A673 (cell line): ENCODE measurements around the gene TERT. TPM values are rescaled to one million over a fixed set of nuclear protein-coding genes. Genes with fewer than 3 reads are reported as not detected.

Experiments
- BruUV-seq: library from RNA; stranded (reverse); fragments of 400-500 nt; replicated peaks from 2 replicates; lab custom pipeline; 2021; lab: Mats Ljungman, UMichigan
- CTCF ChIA-PET: fragments of 300-600 bp; sonication (Branson Sonifier 250); formaldehyde crosslinking; loops from one replicate; lab custom pipeline; 2022; ENCODE audit warnings: antibody characterized with exemption; lab: Charles Lee
- POLR2A ChIA-PET: fragments of 300-600 bp; sonication (Branson Sonifier 250); formaldehyde crosslinking; loops from one replicate; lab custom pipeline; 2022; ENCODE audit warnings: antibody characterized with exemption; ENCODE audit not compliant: low non-redundant PET; lab: Charles Lee
- DNase-seq: peaks from one replicate; pipeline ENCODE4 v3.0.0-alpha.2; 2015; ENCODE audit warnings: low spot score
- H3K27ac ChIP-seq: fragments of 200-600 bp; sonication (generic); 2 replicates; pipeline ENCODE4 v1.5.1; 2016; ENCODE audit warnings: mixed run types, low read depth, mild to moderate bottlenecking, mixed read lengths, antibody characterized with exemption, low read length; ENCODE audit not compliant: poor library complexity, severe bottlenecking
- H3K27me3 ChIP-seq: fragments of 200-600 bp; sonication (generic); replicated peaks from 2 replicates; pipeline ENCODE4 v1.6.1; 2017; ENCODE audit warnings: mixed run types, low read depth, mild to moderate bottlenecking, mixed read lengths, antibody characterized with exemption, low read length; ENCODE audit not compliant: insufficient read depth, poor library complexity
- H3K36me3 ChIP-seq: fragments of 200-600 bp; sonication (generic); 2 replicates; pipeline ENCODE4 v1.6.1; 2016; ENCODE audit warnings: mixed run types, mild to moderate bottlenecking, mixed read lengths, antibody characterized with exemption, low read length; ENCODE audit not compliant: insufficient read depth, poor library complexity, severe bottlenecking
- H3K4me1 ChIP-seq: fragments of 200-600 bp; sonication (generic); 2 replicates; pipeline ENCODE4 v1.6.1; 2017; ENCODE audit warnings: mixed run types, mild to moderate bottlenecking, mixed read lengths, antibody characterized with exemption, low read length; ENCODE audit not compliant: insufficient read depth, poor library complexity, severe bottlenecking
- H3K4me3 ChIP-seq: fragments of 200-600 bp; sonication (generic); 2 replicates; pipeline ENCODE4 v1.5.1; 2016; ENCODE audit warnings: low read depth, mixed run types, mild to moderate bottlenecking, mixed read lengths, low read length; ENCODE audit not compliant: poor library complexity, severe bottlenecking
- H3K9me3 ChIP-seq: fragments of 200-600 bp; sonication (generic); 2 replicates; pipeline ENCODE4 v1.6.1; 2016; ENCODE audit warnings: mixed run types, low read depth, mild to moderate bottlenecking, mixed read lengths, antibody characterized with exemption, low read length; ENCODE audit not compliant: poor library complexity, severe bottlenecking
- CTCF ChIP-seq: fragments of 300-800, 200-600 bp; sonication (generic); conservative IDR thresholded peaks from 2 replicates; pipeline ENCODE4 v1.5.1; 2017; ENCODE audit warnings: low read depth, mild to moderate bottlenecking, antibody characterized with exemption, low read length, moderate library complexity, mixed read lengths
- EZH2 ChIP-seq: fragments of 200-600 bp; sonication (generic); IDR thresholded peaks from 2 replicates; pipeline ENCODE4 v1.6.1; 2017; ENCODE audit warnings: borderline replicate concordance, low read depth, mild to moderate bottlenecking, mixed read lengths, antibody characterized with exemption, low read length; ENCODE audit not compliant: poor library complexity, severe bottlenecking
- intact Hi-C: fragments of 100-400 bp; cut with micrococcal nuclease; formaldehyde crosslinking; loops from one replicate; pipeline ENCODE4 v1.10.0; 2022; ENCODE audit not compliant: unreplicated experiment
- total RNA-seq: library from RNA; stranded (reverse); gene quantifications from 2 replicates; pipeline ENCODE4 v1.2.3, GENCODE V29; 2021

Gene TERT
- total RNA-seq, 1 experiment from 2014 or later, result 14.2 TPM

DNA sequence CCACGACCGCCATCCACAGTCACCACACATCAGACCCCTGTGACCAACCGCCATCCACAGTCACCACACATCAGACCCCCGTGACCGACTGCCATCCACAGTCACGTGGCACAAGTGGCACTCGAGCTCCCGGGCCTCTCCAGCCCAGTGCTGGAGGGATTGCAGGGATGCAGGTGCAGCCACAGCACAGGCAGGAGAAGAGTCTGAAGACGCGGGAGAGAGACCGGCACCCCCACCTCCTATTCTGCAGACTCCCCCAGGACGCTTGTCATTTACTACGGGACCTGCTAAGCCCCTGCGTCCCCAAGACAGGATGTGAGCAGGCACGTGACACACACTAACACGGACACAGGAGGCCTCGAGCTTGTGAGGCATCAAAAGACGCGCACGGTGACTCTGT, 21.1 kb downstream of the TERT start:
- no peaks in the 10 kb centered on the region for H3K36me3 ChIP-seq
- BruUV-seq, result no TSS peak
- H3K9me3 ChIP-seq, result no peaks in the 10 kb centered on the region
- intact Hi-C loops, result no loop called here
- ChIA-PET POLR2A (no interaction called here), CTCF (no interaction called here)
- H3K4me3 ChIP-seq, result no peak overlapping the region
- no peak for DNase-seq
- TF ChIP-seq EZH2 (no peak), CTCF (no peak)
- H3K27me3 ChIP-seq, result no peaks in the 10 kb centered on the region
- no peaks in the 10 kb centered on the region for H3K4me1 ChIP-seq
- H3K27ac ChIP-seq, result no peak overlapping the region

DNA sequence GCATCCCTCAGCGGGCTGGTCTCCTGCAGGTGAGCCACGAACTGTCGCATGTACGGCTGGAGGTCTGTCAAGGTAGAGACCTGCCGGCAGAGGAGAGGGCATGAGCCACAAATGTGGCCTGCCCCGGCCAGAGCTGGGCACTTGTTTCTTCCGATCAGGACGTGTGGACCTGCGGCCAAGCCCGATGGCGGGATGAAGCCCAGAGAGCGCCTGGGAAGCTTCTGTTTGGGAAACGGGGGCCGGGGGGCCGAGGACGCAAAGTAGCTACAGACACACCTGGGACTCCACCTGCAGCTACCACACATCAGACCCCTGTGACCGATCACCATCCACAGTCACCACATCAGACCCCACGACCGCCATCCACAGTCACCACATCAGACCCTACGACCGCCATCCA, 22.7 kb downstream of the TERT start:
- no peaks in the 10 kb centered on the region for H3K27me3 ChIP-seq
- intact Hi-C loops, result no loop called here
- H3K4me3 ChIP-seq, result no peak overlapping the region
- no peaks in the 10 kb centered on the region for H3K9me3 ChIP-seq
- POLR2A ChIA-PET, result no interaction called here
- DNase-seq, result no peak
- TF ChIP-seq EZH2 (no peak), CTCF (no peak)
- no TSS peak for BruUV-seq
- H3K36me3 ChIP-seq, result no peaks in the 10 kb centered on the region
- no peak overlapping the region for H3K27ac ChIP-seq
- CTCF ChIA-PET, result no interaction called here
- no peaks in the 10 kb centered on the region for H3K4me1 ChIP-seq

DNA sequence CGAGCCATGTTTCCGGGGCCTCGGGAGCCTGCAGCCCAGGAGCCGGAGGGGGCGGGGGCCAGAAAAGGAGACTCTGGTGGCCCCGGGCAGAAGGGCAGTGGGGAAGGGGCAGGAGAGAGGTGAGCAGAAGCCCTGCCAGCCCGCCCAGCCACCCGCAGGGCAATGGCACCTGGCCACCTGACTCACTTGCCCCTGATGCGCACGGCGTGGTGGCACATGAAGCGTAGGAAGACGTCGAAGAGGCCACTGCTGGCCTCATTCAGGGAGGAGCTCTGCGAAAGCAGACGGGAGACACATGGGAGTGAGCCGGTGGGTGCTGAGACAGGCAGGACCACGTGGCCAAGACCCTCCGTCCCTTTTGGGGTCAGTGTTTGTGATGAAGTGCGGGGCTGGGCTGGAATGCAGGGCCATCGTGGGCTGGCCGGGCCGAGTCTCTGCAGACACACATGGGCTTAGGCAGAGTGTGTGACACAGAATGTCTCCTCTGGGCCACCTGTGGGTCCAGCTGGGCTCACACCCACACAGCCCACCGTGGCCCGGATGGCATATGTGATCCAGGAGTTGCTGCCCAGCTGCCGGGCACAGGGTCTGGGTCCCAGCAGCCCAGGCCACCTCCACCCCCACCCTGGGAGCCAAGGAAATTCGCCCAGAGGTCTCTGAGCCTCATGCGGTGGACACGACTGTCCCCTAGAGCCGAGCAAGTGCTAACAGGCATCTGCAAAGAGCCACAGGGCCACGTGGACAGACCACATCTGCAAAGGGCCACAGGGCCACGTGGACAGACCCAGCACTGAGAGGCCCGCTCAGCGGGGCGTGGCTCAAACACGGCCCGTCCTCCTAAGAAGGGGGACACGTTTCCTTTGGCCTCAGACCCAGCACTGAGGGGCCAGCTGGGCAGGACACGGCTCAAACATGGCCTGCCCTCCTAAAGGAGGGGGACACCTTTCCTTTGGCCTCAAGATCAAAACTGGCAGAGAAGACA, 23.6 kb downstream of the TERT start:
- Histone ChIP-seq H3K9me3 (no peaks in the 10 kb centered on the region), H3K36me3 (no peaks in the 10 kb centered on the region), H3K27ac (no peak overlapping the region), H3K27me3 (no peaks in the 10 kb centered on the region), H3K4me3 (no peak overlapping the region), H3K4me1 (no peaks in the 10 kb centered on the region)
- DNase-seq, result no peak
- TF ChIP-seq EZH2 (no peak), CTCF (no peak)
- ChIA-PET POLR2A (no interaction called here), CTCF (no interaction called here)
- intact Hi-C loops, result no loop called here
- BruUV-seq, result no TSS peak
